ENCODE data around the gene CLEC1B.
"Not testable (repeated sequence)": the region's sequence is repeated elsewhere in the genome, so short reads cannot be mapped to it uniquely, and the experiment has no call there.

The CLEC1B gene

GRCh38 chr12:9973949-9974348 lies 25.0 kb downstream of the CLEC1B start:
- DNase-seq = no peak

GRCh38 chr12:9971181-9971580 lies 27.7 kb downstream of the CLEC1B start, which contains the start of gene CLEC12A:
Gene CLEC12A (plus strand): TSS chr12:9971409. CDS start chr12:9971597, 188 bp downstream.
- no peak for DNase-seq

GRCh38 chr12:9969673-9970072 lies 29.2 kb downstream of the CLEC1B start:
- DNase-seq = no peak

- DNase-seq = no peak
Observed at GRCh38 chr12:9961901-9962300, 37.0 kb downstream of the CLEC1B start.

- no peak for DNase-seq
Observed at GRCh38 chr12:9961106-9961505, 37.8 kb downstream of the CLEC1B start.

GRCh38 chr12:9960590-9960989 lies 38.3 kb downstream of the CLEC1B start:
- no peak for DNase-seq

GRCh38 chr12:9957834-9958233 lies 41.1 kb downstream of the CLEC1B start:
- no peak for DNase-seq

- DNase-seq = not testable (repeated sequence)
Observed at GRCh38 chr12:9952954-9953729, 45.8 kb downstream of the CLEC1B start.

- no peak for DNase-seq
Observed at GRCh38 chr12:9951026-9951675, 47.8 kb downstream of the CLEC1B start.

GRCh38 chr12:9948606-9949296 lies 50.2 kb downstream of the CLEC1B start:
- DNase-seq = no peak

GRCh38 chr12:9947674-9948073 lies 51.2 kb downstream of the CLEC1B start:
- no peak for DNase-seq

- no peak for DNase-seq
Observed at GRCh38 chr12:9944391-9944790, 54.5 kb downstream of the CLEC1B start.

- DNase-seq = no peak
Observed at GRCh38 chr12:9943240-9943639, 55.7 kb downstream of the CLEC1B start.
